ENCODE data around the gene HPSE2.

- TF ChIP-seq CTCF (IDR thresholded peaks at IDR 0.05) (no peak), POLR2AphosphoS5 (IDR thresholded peaks at IDR 0.05) (no peak), POLR2A (IDR thresholded peaks at IDR 0.05) (no peak)
Observed at GRCh38 chr10:98419469-98420261, 816.0 kb downstream of the HPSE2 start.
